IPS-20b (cell line): Measurements from ENCODE around the gene TLL1.

Source experiments
- H3K27ac ChIP-seq: one replicate; pipeline ENCODE4 v1.5.1; 2013; ENCODE audit warnings: low read length
- H3K27me3 ChIP-seq: 2 replicates; pipeline ENCODE4 v1.6.1; 2013; ENCODE audit warnings: mild to moderate bottlenecking, low read length, inconsistent platforms; ENCODE audit not compliant: insufficient read depth
- H3K36me3 ChIP-seq: 2 replicates; pipeline ENCODE4 v1.6.1; 2013; ENCODE audit warnings: low read depth, mild to moderate bottlenecking, inconsistent platforms, low read length, moderate library complexity; ENCODE audit not compliant: insufficient read depth
- H3K4me1 ChIP-seq: 2 replicates; pipeline ENCODE4 v1.6.1; 2013; ENCODE audit warnings: mild to moderate bottlenecking, control low read depth, inconsistent platforms, low read length, moderate library complexity; ENCODE audit not compliant: insufficient read depth
- H3K4me3 ChIP-seq: 2 replicates; pipeline ENCODE4 v1.5.1; 2013; ENCODE audit warnings: mild to moderate bottlenecking, low read length, inconsistent platforms
- H3K9ac ChIP-seq: 2 replicates; pipeline ENCODE4 v1.6.1; 2013; ENCODE audit warnings: low read depth, mild to moderate bottlenecking, inconsistent platforms, low read length, moderate library complexity
- H3K9me3 ChIP-seq: 2 replicates; pipeline ENCODE4 v1.6.1; 2013; ENCODE audit warnings: mild to moderate bottlenecking, low read depth, low read length, inconsistent platforms; ENCODE audit not compliant: insufficient read depth

TLL1 gene

GRCh38 chr4:165945991-165946390 is 73.0 kb downstream of the TLL1 start:
- H3K27ac ChIP-seq = no peak overlapping the region
- H3K4me3 ChIP-seq = no peak overlapping the region
- H3K9ac ChIP-seq = no peak overlapping the region
- H3K36me3 ChIP-seq = no peaks in the 10 kb centered on the region
- H3K4me1 ChIP-seq = no peaks in the 10 kb centered on the region
- H3K27me3 ChIP-seq = no peaks in the 10 kb centered on the region
- H3K9me3 ChIP-seq = peaks cover 2% of the 10 kb centered on the region; the same call in 1 of the 2 replicates

GRCh38 chr4:165947019-165947418 is 74.0 kb downstream of the TLL1 start:
- Histone ChIP-seq H3K27me3 (no peaks in the 10 kb centered on the region), H3K4me3 (no peak overlapping the region), H3K4me1 (no peaks in the 10 kb centered on the region), H3K9ac (no peak overlapping the region), H3K9me3 (peaks cover 2% of the 10 kb centered on the region; the same call in 1 of the 2 replicates), H3K36me3 (no peaks in the 10 kb centered on the region), H3K27ac (no peak overlapping the region)

- Histone ChIP-seq H3K36me3 (no peaks in the 10 kb centered on the region), H3K4me1 (no peaks in the 10 kb centered on the region), H3K4me3 (no peak overlapping the region), H3K27ac (no peak overlapping the region), H3K27me3 (no peaks in the 10 kb centered on the region), H3K9ac (no peak overlapping the region), H3K9me3 (peaks cover 6% of the 10 kb centered on the region)
These were observed 80.1 kb downstream of the TLL1 start for GRCh38 chr4:165953181-165953580.

GRCh38 chr4:165963621-165964020 is 90.6 kb downstream of the TLL1 start:
- Histone ChIP-seq H3K4me1 (no peaks in the 10 kb centered on the region), H3K4me3 (no peak overlapping the region), H3K27me3 (no peaks in the 10 kb centered on the region), H3K36me3 (no peaks in the 10 kb centered on the region), H3K9me3 (peaks cover 9% of the 10 kb centered on the region), H3K27ac (no peak overlapping the region), H3K9ac (no peak overlapping the region)

- Histone ChIP-seq H3K4me1 (no peaks in the 10 kb centered on the region), H3K9me3 (peaks cover 6% of the 10 kb centered on the region), H3K27me3 (no peaks in the 10 kb centered on the region), H3K9ac (no peak overlapping the region), H3K36me3 (no peaks in the 10 kb centered on the region), H3K27ac (no peak overlapping the region), H3K4me3 (no peak overlapping the region)
These were observed 91.6 kb downstream of the TLL1 start for GRCh38 chr4:165964591-165964990.

- H3K4me1 ChIP-seq = no peaks in the 10 kb centered on the region
These were observed 92.5 kb downstream of the TLL1 start for GRCh38 chr4:165965503-165965902.

GRCh38 chr4:165966833-165967232 is 93.8 kb downstream of the TLL1 start:
- Histone ChIP-seq H3K36me3 (no peaks in the 10 kb centered on the region), H3K27me3 (no peaks in the 10 kb centered on the region), H3K4me1 (no peaks in the 10 kb centered on the region), H3K4me3 (no peak overlapping the region), H3K27ac (no peak overlapping the region), H3K9ac (no peak overlapping the region), H3K9me3 (peaks cover 6% of the 10 kb centered on the region)

More at GRCh38 chr4:165965503-165965902, 92.5 kb downstream of the TLL1 start:
- no peaks in the 10 kb centered on the region for H3K36me3 ChIP-seq
- no peak overlapping the region for H3K27ac ChIP-seq
- H3K27me3 ChIP-seq = no peaks in the 10 kb centered on the region
- no peak overlapping the region for H3K9ac ChIP-seq
- no peak overlapping the region for H3K4me3 ChIP-seq
- peaks cover 6% of the 10 kb centered on the region for H3K9me3 ChIP-seq

GRCh38 chr4:165967486-165967885 is 94.4 kb downstream of the TLL1 start:
- no peak overlapping the region for H3K27ac ChIP-seq
- no peak overlapping the region for H3K9ac ChIP-seq
- no peak overlapping the region for H3K4me3 ChIP-seq

GRCh38 chr4:165970703-165971420 is 97.8 kb downstream of the TLL1 start:
- Histone ChIP-seq H3K9ac (no peak overlapping the region), H3K27ac (no peak overlapping the region), H3K4me3 (no peak overlapping the region), H3K4me1 (no peaks in the 10 kb centered on the region), H3K9me3 (peaks cover 6% of the 10 kb centered on the region), H3K27me3 (no peaks in the 10 kb centered on the region), H3K36me3 (no peaks in the 10 kb centered on the region)

More at GRCh38 chr4:165967486-165967885, 94.4 kb downstream of the TLL1 start:
- Histone ChIP-seq H3K27me3 (no peaks in the 10 kb centered on the region), H3K4me1 (no peaks in the 10 kb centered on the region), H3K9me3 (peaks cover 6% of the 10 kb centered on the region), H3K36me3 (no peaks in the 10 kb centered on the region)

- Histone ChIP-seq H3K27me3 (no peaks in the 10 kb centered on the region), H3K4me3 (no peak overlapping the region), H3K9ac (no peak overlapping the region), H3K9me3 (peaks cover 6% of the 10 kb centered on the region), H3K4me1 (no peaks in the 10 kb centered on the region), H3K36me3 (no peaks in the 10 kb centered on the region), H3K27ac (no peak overlapping the region)
These were observed 98.4 kb downstream of the TLL1 start for GRCh38 chr4:165971446-165971845.

GRCh38 chr4:165971933-165972332 is 98.9 kb downstream of the TLL1 start:
- Histone ChIP-seq H3K4me1 (no peaks in the 10 kb centered on the region), H3K36me3 (no peaks in the 10 kb centered on the region), H3K4me3 (no peak overlapping the region), H3K27me3 (no peaks in the 10 kb centered on the region), H3K9ac (no peak overlapping the region), H3K27ac (no peak overlapping the region), H3K9me3 (peaks cover 1% of the 10 kb centered on the region; the same call in 1 of the 2 replicates)

GRCh38 chr4:165972747-165973146 is 99.7 kb downstream of the TLL1 start:
- Histone ChIP-seq H3K9ac (no peak overlapping the region), H3K9me3 (no peaks in the 10 kb centered on the region), H3K36me3 (no peaks in the 10 kb centered on the region), H3K4me3 (no peak overlapping the region), H3K27ac (no peak overlapping the region), H3K4me1 (no peaks in the 10 kb centered on the region), H3K27me3 (no peaks in the 10 kb centered on the region)
